ELR (cell line): ENCODE measurements around the gene ZDHHC18.

Experiments used
- DNase-seq: peaks from one replicate; pipeline ENCODE4 v3.0.0-alpha.2; 2015; ENCODE audit warnings: low read depth

ZDHHC18 gene

GRCh38 chr1:26826261-26827105 is at the start of gene ZDHHC18:
Gene ZDHHC18 (plus strand): TSS chr1:26826688. CDS start chr1:26826805, 117 bp downstream.
- DNase-seq = peak; percentile 69

GRCh38 chr1:26779098-26779668 is 47.3 kb upstream of the ZDHHC18 start:
- no peak for DNase-seq

GRCh38 chr1:26780344-26780957 is 46.0 kb upstream of the ZDHHC18 start:
- no peak for DNase-seq

GRCh38 chr1:26781206-26781825 is 45.2 kb upstream of the ZDHHC18 start:
- no peak for DNase-seq

GRCh38 chr1:26782521-26783212 is 43.8 kb upstream of the ZDHHC18 start:
- no peak for DNase-seq

- DNase-seq = no peak
Measured at GRCh38 chr1:26783646-26784022, 42.9 kb upstream of the ZDHHC18 start.

GRCh38 chr1:26784023-26784871 is 42.2 kb upstream of the ZDHHC18 start:
- DNase-seq = peak; percentile 51

- DNase-seq = no peak
Measured at GRCh38 chr1:26784886-26785285, 41.6 kb upstream of the ZDHHC18 start.

- DNase-seq = no peak
Measured at GRCh38 chr1:26785611-26786436, 40.7 kb upstream of the ZDHHC18 start.

GRCh38 chr1:26786437-26787380 is 39.8 kb upstream of the ZDHHC18 start:
- DNase-seq = peak; percentile 86

GRCh38 chr1:26787381-26787705 is 39.1 kb upstream of the ZDHHC18 start:
- DNase-seq = peak; percentile 66

- peak; percentile 86 for DNase-seq
Measured at GRCh38 chr1:26787706-26788514, 38.6 kb upstream of the ZDHHC18 start, which contains the start of gene PIGV. Gene PIGV (plus strand): TSS chr1:26787950. CDS start chr1:26790816, 2,866 bp downstream.

- no peak for DNase-seq
Measured at GRCh38 chr1:26788515-26788785, 38.0 kb upstream of the ZDHHC18 start.

- DNase-seq = peak; percentile 92
Measured at GRCh38 chr1:26788836-26789611, 37.5 kb upstream of the ZDHHC18 start.

- DNase-seq = no peak
Measured at GRCh38 chr1:26789612-26789865, 36.9 kb upstream of the ZDHHC18 start.

GRCh38 chr1:26789931-26790330 is 36.6 kb upstream of the ZDHHC18 start:
- no peak for DNase-seq

GRCh38 chr1:26790551-26790953 is 35.9 kb upstream of the ZDHHC18 start:
- DNase-seq = peak; percentile 52

GRCh38 chr1:26791148-26791547 is 35.3 kb upstream of the ZDHHC18 start:
- DNase-seq = no peak
